Astrocyte of the cerebellum (primary cell): ENCODE measurements around the gene ATXN7L1.

ENCODE experiments used
- DNase-seq: peaks from one replicate; pipeline ENCODE4 v3.0.0-alpha.2; 2011; ENCODE audit warnings: low read depth
- H3K4me3 ChIP-seq: 2 replicates; pipeline ENCODE4 v1.5.1; 2011; ENCODE audit warnings: mild to moderate bottlenecking, low read depth, low read length, moderate library complexity
- CTCF ChIP-seq: IDR thresholded peaks from 2 replicates; pipeline ENCODE4 v1.5.1; 2012; ENCODE audit warnings: low read length, low read depth, moderate library complexity, mild to moderate bottlenecking; ENCODE audit errors: missing control alignments
- in situ Hi-C: cut with HindIII; loops from 2 replicates; pipeline ENCODE4 v1.10.0; 2017; ENCODE audit warnings: low sequenced_read_pairs

Gene ATXN7L1

GRCh38 chr7:105808209-105808608 lies 68.2 kb downstream of the ATXN7L1 start:
- no peak for DNase-seq
- H3K4me3 ChIP-seq = no peak overlapping the region
- no peak for TF ChIP-seq CTCF
- in situ Hi-C loops = no loop called here

- no peak overlapping the region for H3K4me3 ChIP-seq
- DNase-seq = no peak
- in situ Hi-C loops = no loop called here
- no peak for TF ChIP-seq CTCF
These were observed 69.0 kb downstream of the ATXN7L1 start for GRCh38 chr7:105807448-105807762.

GRCh38 chr7:105806592-105807447 lies 69.6 kb downstream of the ATXN7L1 start:
- no peak overlapping the region for H3K4me3 ChIP-seq
- in situ Hi-C loops = no loop called here
- no peak for DNase-seq
- no peak for TF ChIP-seq CTCF

GRCh38 chr7:105805447-105806019 lies 70.9 kb downstream of the ATXN7L1 start:
- no peak overlapping the region for H3K4me3 ChIP-seq
- no peak for TF ChIP-seq CTCF
- in situ Hi-C loops = no loop called here
- no peak for DNase-seq

GRCh38 chr7:105803429-105803736 lies 73.0 kb downstream of the ATXN7L1 start:
- DNase-seq = no peak
- H3K4me3 ChIP-seq = no peak overlapping the region
- in situ Hi-C loops = no loop called here
- no peak for TF ChIP-seq CTCF

GRCh38 chr7:105802604-105803428 lies 73.6 kb downstream of the ATXN7L1 start:
- in situ Hi-C loops = no loop called here
- DNase-seq = no peak
- no peak overlapping the region for H3K4me3 ChIP-seq
- TF ChIP-seq CTCF = no peak
